VCaP (cell line): Measurements from ENCODE around the gene KRT1.

Experiments used
- H3K27ac ChIP-seq: fragments of 450-650 bp; 2 replicates; pipeline ENCODE4 v1.5.1; 2017
- TF ChIP-seq, protein P1 (sequence below): fragments of 450-650 bp; conservative IDR thresholded peaks from 2 replicates; pipeline ENCODE4 v1.5.1; 2017; ENCODE audit warnings: mild to moderate bottlenecking, moderate library complexity

Gene KRT1

DNA sequence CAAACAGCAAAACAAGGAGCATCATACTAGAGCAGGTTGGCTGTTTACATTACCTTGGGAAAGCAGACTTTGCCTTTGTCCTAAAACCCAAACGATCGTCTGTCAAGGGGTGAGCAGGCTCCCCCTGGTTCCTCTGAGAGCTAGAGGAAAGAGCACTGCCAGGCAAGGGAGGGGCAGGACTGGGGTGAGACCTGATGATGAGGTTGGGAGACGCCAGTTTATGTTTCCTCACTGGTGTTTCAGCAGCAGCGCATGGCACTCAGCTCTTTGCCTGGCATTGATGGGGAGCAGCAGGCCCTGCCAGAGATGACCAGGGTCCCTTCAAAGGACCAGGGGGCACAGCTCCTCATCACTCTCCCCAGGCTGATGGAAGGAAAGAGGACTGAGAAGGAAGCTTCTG lies 20.3 kb downstream of the KRT1 start:
- H3K27ac ChIP-seq: no peak overlapping the region
- TF ChIP-seq, protein P1, sequence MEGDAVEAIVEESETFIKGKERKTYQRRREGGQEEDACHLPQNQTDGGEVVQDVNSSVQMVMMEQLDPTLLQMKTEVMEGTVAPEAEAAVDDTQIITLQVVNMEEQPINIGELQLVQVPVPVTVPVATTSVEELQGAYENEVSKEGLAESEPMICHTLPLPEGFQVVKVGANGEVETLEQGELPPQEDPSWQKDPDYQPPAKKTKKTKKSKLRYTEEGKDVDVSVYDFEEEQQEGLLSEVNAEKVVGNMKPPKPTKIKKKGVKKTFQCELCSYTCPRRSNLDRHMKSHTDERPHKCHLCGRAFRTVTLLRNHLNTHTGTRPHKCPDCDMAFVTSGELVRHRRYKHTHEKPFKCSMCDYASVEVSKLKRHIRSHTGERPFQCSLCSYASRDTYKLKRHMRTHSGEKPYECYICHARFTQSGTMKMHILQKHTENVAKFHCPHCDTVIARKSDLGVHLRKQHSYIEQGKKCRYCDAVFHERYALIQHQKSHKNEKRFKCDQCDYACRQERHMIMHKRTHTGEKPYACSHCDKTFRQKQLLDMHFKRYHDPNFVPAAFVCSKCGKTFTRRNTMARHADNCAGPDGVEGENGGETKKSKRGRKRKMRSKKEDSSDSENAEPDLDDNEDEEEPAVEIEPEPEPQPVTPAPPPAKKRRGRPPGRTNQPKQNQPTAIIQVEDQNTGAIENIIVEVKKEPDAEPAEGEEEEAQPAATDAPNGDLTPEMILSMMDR: no peak

DNA sequence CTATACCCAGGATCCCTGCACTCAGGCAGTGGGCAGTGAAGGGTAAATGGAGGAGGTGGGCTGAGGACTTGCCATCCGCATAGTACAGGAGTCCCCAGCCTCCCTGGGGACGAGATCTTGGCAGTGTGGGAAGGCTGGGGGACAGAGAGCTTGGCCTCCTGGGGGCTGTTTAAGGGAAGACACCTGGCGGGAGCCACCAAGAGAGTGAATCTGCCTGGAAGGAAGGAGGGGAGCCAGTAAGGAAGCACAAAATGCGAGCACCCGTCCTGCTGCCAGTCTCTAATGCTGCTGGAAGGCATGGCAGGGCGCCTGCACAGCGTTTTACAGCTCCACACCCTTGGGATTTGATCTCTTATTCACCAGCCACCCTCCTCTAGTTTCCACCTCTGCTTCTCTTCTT lies 20.8 kb downstream of the KRT1 start:
- no peak overlapping the region; the same call in 1 of the 2 replicates for H3K27ac ChIP-seq
- TF ChIP-seq, protein P1: no peak

DNA sequence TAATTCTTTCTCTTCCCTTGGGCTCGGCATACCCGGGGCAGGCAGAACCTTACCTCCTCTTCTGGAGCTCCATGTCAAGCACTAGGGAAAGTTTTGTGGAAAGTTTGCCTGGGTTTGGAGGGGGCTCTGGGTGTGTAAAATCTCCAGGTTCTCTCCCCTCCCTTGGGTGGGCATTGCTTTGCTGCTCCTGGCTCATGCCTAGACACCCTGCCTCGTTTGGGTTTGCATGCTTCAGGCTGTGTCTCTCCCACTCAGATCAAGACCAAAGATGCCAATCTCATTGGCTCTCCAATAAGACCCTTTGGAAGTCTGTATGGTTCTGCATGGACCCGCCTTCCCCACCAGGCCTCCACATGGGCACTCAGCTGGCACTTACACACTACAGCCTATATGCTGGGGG lies 22.0 kb downstream of the KRT1 start:
- TF ChIP-seq, protein P1: no peak
- peak overlapping the region; percentile 77 for H3K27ac ChIP-seq

DNA sequence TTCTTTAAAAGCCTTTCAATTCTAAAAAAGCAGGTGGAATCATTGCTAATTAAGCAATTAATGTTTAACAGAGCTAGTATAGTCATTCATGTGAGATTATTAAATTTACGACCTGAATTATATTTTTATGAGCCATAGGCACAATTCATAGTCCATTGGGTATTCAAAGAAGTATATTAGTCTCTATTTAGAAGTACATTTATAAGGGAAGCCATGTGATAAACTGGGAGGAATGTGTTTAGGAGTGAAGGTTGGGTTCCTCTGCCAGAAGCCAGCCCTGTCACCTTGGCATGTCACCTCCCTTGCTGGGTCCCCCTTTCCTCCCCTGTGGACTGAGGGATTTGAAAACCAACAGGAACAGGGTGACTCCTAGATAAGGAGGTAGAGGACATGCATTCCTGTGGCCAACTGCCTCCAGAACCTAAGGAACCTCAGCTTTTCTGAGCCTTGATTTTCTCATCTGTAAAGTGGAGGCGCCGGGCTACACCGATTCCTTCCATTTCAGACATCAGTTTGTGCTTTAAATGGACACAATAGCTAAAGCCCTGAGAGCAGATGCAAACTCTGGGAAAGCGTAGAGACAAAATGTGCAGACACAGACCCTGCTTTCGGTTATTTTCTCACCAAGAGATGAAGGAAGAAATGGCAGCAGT lies 22.8 kb downstream of the KRT1 start:
- TF ChIP-seq, protein P1: no peak
- peak overlapping the region; percentile 77 for H3K27ac ChIP-seq

DNA sequence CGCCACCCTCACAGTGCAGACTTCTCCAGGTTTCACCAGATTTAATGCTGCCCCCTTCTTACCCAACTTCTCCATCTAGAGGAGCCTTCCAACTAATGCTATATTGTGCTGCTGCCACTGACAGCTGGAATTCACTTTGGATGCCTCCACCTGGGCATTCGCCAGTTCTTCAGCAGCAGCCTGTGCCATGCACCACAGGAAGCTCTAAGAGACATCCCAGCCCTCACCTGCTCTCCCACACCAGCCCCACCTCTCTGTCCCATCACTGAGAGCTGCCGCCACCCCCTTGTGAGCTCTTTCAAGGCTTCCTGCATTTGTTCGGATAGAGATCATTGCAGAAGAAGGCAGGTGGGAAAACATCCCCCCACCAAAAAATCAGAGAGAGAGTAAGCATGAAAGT lies 23.6 kb downstream of the KRT1 start:
- H3K27ac ChIP-seq: peak overlapping the region; percentile 77
- TF ChIP-seq, protein P1: no peak

DNA sequence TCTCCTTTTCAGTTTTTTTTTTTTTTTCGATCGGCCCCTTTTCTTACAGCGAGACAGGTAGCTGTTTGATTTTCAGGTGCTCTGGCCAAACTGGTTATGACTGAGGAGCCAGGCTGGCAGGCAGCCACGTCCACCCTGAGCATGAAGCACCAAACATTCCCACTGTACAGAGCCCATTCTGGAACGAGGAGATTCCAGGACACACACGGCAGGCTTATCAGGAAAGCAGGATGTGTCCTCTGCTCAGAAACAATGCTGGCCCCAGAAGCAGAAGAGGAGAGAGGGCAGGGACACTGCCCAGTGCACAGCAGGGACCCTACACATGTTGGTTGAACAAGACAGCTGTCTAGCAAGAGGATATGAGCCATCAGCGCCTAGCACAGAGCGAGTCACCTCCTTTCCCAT lies 24.5 kb downstream of the KRT1 start:
- H3K27ac ChIP-seq: peak overlapping the region; percentile 77
- TF ChIP-seq, protein P1: no peak

DNA sequence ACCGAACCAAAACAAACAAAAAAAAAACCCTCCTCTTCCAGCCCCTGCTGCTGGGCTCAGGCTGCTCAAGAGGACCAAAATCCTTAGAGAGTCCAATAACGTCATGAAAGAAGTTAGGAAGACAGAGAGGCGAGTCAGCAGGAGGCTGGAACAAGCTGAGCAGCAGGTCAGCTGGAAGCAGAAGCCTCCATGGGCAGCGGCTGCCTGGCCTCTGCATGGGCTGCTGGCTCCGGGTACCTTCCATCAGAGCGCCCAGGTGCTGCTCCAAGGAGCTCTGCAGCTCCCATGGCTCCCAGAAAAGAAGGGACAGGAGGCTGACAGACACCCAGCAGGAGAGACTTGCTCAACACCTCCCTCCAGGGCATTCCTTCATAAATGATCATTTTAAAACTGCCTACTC lies 25.0 kb downstream of the KRT1 start:
- TF ChIP-seq, protein P1: no peak
- H3K27ac ChIP-seq: peak overlapping the region; percentile 77
